UCSD-AML1 (cell line): ENCODE measurements around the gene CYB561A3.

Source experiments
- DNase-seq: peaks from one replicate; lab custom pipeline; 2025; ENCODE audit not compliant: unreplicated experiment; lab: John Stamatoyannopoulos, UW

CYB561A3 gene

DNA sequence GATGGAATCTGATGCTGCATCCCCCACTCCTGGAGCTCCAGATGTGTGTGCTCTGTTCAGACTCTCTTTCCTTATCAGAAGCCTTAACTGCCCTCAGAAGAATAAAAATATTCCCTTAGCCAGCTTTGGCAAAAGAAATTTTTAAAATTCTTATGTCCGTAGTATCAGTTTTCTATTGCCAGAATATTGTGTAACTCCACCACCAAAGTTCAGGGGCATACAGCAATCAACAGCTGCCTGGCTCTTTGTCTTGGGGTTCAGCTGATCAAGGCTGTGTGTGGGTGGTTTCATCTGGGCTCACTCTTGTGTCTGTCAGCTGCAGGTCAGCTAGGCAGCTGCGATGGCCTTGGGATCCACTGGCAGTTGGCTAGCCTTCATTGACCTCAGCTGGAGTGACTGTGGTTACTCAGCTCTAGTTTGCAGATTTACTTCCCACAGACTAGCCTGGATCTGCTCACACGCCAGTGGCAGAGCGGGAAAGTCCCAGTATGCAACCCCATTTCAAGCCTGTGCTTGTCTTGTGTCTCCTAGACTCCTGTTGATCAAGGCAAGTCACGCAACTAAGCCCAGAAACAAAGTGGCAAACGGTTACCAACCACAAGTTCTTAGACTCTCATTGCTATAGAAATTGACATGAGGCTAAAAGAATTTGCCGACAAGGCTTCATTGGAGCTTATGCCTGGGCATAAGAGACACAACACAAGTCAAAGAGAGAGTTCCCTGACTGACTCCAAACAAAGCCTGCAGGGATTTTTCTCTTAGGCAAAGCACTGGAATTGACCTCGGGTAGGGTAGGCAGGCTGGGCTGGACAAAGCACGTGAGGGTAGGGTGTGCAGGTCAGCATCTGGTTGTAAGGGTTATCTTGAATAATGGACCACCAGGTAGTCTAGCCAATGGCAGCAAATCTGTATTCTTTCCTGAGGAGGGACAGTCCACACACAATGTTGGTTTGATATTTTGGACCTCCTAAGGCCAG is 8.0 kb upstream of the CYB561A3 start:
- no peak for DNase-seq

DNA sequence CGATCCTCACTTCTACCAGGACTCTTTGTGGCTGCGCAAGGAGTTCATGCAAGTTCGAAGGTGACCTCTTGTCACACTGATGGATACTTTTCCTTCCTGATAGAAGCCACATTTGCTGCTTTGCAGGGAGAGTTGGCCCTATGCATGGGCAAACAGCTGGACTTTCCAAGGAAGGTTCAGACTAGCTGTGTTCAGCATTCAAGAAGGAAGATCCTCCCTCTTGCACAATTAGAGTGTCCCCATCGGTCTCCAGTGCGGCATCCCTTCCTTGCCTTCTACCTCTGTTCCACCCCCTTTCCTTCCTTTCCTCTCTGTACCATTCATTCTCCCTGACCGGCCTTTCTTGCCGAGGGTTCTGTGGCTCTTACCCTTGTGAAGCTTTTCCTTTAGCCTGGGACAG is 7.0 kb upstream of the CYB561A3 start:
- no peak for DNase-seq

DNA sequence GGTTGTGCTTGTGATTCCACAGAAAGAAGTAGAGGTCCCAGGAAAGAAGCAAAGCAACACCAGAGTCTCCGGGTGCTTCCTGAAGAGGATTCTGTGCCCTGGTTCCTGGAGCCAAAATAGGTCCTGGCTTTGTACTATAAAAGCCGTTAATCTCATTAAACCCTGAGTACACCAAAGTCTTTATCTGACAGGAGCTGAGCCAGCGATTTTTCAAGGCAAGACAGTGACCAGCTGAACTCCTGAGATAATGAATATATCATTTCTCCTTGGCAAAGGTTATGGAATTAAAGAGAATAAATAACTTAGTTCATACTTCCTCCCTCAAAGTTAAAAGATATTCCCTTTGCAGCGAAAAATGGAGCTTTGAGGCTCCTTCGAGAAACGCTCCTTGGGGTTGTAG is 5.7 kb upstream of the CYB561A3 start:
- DNase-seq, result no peak

DNA sequence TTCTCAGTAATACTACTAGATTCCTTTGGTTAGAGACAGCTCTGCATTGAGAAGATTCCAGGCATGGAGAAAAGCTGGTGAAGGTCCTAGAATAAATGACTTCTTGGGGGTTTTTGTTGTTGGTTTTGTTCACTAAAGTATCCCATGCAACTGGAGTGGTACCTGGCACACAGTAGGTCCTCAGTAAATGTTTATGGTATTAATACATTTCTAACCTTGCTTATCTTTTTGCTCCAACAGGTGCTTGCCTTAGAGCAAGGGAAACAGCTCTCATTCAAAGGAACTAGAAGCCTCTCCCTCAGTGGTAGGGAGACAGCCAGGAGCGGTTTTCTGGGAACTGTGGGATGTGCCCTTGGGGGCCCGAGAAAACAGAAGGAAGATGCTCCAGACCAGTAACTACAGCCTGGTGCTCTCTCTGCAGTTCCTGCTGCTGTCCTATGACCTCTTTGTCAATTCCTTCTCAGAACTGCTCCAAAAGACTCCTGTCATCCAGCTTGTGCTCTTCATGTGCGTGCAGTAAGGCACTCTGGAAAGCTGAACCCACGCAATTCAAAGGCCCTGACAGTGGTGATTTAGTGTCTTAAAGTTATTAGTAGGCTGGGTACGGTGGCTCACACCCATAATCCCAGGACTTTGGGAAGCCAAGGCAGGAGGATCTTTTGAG is 2.5 kb upstream of the CYB561A3 start:
- DNase-seq, result no peak

DNA sequence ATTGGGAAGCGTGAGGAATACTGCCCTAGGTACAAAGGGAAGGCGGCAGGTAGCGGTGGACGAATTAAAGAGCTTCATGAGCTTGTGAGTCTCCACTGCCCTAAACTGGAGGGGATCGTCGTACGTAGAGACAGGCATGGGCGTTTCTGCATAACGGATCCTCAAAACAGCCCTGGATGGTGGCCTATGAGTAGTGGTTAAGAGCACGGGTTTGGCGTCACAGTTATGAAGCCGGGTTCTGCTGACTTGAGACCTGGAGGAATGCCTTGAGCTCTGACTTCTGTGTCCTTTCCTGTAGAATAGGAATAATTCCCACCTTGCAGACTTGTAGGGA is 827 bp upstream of the CYB561A3 start:
- DNase-seq, result no peak

DNA sequence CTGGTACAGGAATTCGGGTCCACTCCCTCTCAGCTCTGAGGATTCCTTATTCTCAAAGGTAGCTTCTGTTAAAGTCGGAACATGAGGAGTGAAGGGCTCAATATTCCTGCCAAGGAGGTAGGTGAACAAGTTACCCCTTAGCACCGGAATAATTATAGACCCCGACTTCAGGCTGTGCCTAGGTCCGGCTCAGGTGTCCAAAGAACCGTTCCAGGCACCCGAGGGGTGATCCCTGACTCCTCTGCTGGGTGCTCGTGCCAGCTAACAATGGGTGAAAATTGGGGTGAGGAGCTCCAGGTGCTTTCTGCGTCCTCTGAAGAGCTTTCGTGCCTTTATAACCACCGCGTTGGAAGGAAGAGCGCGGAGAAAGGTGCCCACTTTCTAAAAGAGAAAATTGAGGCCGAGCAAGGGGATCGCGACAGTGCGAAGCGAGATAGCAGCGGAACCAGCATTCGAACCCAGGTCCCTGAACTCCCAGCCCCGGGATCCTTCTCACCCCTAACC is 393 bp downstream of the CYB561A3 start:
- DNase-seq, result no peak

DNA sequence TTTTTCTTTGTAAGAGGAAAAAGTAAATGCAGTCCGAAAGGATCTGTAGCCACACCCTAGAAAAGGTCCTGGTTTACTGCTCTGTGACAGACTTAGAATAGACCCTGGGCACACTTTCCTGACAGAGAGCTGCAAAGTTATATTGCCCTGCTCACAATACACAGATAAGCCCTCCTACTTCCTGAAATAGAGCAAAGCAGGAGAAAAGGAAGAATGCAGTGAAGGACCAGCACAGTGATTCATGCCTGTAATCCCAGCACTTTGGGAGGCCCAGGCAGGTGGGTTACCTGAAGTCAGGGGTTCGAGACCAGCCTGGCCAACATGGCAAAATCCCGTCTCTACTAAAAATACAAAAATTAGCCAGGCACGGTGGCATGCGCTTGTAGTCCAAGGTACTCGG is 2.2 kb downstream of the CYB561A3 start:
- no peak for DNase-seq

DNA sequence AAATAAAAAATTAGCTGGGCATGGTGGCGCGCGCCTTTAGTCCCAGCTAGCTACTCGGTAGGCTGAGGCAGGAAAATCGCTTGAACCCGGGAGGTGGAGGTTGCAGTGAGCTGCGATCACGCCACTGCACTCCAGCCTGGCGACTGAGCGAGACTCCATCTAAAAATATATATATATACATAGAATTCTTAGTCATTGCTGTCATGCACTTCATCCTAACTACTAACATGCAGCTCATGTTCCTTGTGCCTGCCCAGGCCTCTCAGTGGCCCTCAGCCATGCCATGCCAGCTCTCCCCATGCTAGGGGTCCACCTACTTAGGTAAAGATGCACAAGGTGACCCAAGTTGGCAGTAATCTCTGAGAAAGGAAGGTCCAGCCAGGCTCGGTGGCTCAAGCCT is 3.1 kb downstream of the CYB561A3 start:
- no peak for DNase-seq

DNA sequence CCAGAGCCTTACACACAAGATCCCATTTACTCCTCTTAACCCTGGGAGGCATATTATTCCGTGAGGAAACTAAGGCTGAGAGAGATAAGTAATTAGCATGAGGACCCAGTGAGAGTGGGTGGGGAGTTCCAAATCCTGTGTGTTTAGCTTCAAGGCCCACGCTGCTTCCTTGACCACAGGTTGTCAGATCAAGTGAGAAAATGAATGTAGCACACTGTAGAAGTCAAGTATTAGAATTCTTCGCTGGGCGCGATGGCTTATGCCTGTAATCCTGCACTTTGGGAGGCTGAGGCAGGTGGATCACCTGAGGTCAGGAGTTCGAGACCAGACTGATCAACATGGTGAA is 3.8 kb downstream of the CYB561A3 start:
- DNase-seq, result no peak

DNA sequence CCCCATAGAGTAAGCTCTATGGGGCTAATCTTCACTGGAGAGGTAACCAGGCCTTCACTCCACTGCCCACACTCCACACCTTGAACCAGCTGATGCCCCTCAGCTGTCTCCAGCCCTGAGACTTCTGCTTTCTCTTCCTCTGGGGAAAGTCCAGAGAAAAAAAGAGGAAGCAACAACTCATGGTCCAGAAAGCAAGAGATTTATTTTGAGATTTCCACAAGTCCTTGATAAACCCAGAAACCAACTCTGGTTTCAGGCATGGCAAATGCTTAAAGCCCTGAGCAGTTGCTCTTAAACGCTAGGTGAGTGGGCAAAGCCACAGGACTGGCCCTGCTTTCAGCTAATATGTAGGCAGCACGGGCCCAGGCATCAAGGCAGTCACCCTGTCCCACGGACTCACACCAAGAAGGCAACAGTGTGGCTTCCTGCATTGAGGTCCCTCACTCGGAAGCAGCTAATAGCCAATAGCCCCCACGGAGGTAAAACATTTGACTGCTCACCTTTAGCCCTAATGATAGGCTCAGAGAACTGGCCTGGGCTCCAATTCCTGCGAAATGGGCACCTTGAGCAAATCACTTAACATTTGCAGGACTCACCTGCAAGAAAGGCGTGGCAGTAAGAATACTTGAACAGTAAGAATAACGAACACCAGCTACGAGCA is 4.3 kb downstream of the CYB561A3 start:
- DNase-seq, result peak; percentile 24

DNA sequence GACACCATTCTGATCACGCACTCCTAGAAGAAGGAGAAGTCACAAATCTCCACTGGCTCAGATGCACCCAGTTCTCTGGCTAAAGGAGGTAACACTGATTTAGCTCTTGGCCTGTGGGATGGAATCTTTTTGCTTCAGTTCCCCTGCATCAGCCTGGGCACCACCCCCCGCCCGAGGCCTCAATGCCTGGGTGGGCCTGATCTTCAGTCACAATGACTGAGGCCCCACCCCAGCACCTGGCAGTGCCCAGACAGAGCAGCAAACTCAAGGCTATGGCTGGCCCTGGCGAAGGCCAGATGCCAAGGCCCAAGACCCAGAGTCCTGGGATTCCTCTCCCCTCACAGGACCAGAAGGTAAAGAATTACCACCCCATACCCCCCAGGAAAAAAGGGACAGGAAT is 5.0 kb downstream of the CYB561A3 start:
- DNase-seq, result no peak

DNA sequence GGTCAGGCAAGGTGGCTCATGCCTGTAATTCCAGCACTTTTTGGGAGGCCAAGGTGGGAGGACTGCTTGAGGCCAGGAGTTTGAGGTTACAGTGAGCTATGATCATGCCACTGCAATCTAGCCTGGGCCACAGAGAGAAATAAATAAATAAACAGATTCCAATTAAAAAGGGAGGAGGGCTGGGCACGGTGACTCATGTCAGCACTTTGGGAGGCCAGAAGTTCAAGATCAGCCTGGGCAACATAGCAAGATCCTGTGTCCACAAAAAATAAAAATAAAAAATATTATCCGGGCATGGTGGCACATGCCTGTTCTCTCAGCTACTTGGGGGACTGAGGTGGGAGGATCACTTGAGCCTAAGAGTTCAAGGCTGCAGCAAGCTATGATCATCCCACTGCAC is 7.5 kb downstream of the CYB561A3 start:
- DNase-seq, result no peak

DNA sequence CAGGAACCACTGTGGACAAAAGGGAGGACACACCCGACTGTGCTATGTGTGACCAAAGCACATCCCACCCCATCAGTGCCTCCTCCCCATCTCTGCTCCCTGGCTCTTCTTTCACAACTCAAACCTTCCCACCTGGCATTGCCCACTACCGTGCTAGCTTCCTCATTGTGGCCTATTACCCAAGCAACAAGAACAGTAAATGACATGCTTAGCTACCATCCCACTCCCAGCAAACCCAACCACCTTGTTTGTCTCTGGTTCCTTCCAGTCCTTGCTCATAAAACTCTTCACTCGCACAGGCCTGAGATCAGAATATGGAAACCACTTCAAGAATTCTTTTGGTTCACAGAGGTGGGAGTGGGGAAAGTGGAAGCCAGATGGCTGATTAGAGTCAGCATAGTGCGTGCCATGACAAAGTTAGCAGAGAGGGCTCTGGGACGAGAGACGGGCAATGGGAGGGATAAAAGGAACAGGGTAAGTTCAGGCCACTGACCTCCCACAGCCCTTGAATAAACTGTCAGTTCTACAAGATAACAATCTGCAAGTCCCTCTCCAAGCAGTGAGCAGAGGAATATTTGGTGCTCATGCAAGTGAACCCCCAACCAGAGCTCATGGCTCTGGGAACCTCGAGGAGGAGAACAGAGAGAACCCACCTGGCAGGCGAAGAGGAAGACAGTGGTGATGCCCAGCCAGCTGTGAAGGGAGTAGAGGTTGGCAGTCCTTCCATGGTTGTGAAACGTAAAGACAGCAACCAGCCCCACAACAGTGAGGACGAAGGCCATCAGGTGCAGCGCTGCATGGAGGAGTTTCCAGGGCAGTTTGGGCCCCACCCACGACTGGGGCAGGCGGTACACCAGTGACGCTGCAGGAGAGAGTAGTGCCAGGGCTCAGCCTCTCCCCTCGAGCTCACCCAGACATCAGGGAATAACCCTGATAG is 8.3 kb downstream of the CYB561A3 start:
- no peak for DNase-seq

DNA sequence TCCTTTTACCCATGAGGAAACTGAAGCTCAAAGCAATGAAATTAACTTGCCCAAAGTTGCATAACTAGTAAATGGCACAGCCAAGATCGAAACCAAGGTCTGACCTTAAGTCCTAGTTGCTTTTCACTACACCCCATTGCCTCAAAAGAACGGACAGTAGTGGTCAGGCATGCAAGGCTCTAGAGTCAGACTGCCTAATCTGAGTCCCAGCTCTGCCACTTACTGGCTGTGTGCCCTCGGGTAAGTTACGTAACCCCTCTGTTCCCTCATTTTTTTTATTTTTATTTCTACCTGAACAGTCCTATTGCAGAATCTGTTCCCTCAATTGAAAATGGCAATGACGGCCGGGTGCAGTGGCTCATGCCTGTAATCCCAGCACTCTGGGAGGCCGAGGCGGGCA is 9.6 kb downstream of the CYB561A3 start:
- DNase-seq, result no peak

DNA sequence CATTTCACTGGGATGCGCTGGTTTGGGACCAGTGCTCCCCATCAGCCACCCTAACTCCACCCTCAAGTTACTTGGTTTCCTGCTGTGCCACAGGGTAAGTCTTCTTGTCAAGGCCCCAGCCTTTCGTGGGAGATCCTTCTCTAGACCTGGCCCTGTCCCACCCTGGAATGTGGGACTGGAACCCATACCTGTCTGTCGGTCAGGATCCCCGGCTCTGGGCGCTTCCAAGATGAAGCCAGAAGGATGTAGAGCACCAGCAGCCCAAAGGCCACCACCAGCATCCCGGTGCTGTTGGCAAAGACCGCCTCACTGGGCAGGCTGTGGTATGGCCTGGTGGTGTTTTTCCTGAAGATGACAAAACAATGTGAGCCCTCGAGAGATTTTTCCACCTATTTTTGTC is 10.9 kb downstream of the CYB561A3 start:
- DNase-seq, result no peak

DNA sequence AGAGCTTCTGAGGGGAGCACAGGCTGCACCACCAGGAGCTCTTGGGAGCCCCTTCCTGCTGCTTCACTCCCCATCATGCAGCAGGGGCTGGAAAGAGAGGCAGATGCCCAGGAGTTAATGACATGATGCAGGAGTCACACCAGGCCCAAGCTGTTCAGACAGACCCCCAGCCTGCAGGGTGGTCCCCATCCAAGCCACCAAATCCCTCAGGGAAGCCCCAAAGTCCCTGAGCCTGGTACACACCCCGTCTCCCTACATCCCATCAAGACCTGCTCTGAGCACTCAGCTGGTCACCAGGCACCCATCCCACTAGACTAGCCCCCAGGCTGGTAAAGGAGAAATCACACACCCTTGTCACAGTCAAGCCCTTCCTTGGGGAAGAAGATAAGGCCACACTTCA is 11.3 kb downstream of the CYB561A3 start:
- DNase-seq, result no peak

DNA sequence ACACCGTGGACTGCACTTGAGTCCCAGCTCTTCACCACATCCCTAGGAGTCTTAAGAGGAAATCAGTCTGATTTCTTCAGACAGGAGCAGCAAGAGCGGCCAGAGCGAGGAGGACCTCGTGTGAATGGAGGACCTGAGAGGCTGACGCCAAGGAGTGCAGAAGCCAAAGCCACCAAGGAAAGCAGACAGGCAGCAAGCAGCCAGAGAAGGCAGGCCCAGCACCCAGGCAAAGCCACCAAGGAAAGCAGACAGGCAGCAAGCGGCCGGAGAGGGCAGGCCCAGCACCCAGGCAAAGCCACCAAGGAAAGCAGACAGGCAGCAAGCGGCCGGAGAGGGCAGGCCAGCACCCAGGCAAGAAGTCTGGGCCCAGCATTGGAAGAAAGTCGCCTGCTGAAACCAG is 11.8 kb downstream of the CYB561A3 start:
- DNase-seq, result no peak

DNA sequence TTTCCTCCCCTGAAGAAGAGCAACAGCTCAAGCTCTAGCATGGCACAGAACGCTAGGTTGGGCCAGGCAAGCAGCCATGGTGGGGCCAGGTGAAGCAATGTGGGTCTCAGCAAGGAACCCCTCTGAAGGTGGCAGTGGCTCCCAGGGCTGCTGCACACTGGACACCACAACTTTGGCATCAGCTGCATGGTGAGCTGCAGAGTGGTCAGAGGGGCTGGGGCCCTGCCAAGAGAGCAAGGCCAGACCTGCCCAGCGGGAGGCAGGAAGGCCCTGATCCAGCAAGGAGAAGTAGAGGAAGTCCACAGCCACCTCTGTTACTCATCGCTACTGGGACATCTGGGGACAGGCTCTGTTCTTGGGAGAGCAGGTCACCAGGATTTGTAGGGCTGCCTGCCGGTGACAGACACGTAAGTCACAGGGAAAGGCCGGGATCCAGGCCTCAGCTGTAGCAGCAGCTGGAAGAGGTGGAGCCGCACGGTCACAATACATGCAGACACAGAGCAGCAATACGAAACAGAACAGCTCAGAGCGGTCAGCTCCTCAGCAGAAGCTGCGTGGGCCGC is 12.4 kb downstream of the CYB561A3 start:
- no peak for DNase-seq

DNA sequence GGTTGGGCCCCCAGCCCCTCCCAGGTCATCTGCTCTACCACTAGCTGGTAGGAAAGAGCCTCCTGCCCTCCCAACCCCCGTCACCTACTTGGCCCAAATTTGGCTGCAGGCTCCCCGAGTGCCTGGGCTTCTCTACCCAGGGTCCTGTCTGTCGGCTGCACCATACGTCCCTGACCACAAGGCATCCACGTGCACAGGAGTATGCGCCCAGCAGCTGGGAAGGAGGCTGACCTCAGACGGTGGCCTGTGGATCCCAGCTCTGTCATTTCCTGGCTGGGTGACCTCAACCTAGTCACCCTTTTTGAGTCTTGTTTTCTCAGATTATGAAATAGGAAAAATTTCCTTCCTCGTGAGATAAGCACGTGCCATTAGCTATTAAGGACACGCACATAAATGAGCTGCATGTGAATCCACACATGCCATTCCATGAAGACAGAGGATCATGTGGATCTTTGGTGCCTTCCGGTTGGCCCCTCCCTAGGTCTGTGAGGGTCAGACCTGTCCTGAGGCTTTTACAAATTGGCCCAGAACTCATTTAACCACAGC is 13.7 kb downstream of the CYB561A3 start:
- DNase-seq, result peak; percentile 43
